SIG-M5 treated with dmso at 0.1 percent for 504 hours (cell line): ENCODE data around the gene CASQ2.

ENCODE experiments used
- DNase-seq: peaks from one replicate; lab custom pipeline; 2025; ENCODE audit not compliant: unreplicated experiment; lab: John Stamatoyannopoulos, UW

Gene CASQ2

GRCh38 chr1:115702959-115703358, 65.6 kb downstream of the CASQ2 start:
- DNase-seq: no peak

GRCh38 chr1:115701090-115701489, 67.4 kb downstream of the CASQ2 start:
- DNase-seq: no peak

GRCh38 chr1:115697619-115698018, 70.9 kb downstream of the CASQ2 start:
- no peak for DNase-seq

- no peak for DNase-seq
Measured at GRCh38 chr1:115694805-115695204, 73.7 kb downstream of the CASQ2 start.

- no peak for DNase-seq
Measured at GRCh38 chr1:115692224-115692623, 76.3 kb downstream of the CASQ2 start.

- no peak for DNase-seq
Measured at GRCh38 chr1:115690972-115691371, 77.5 kb downstream of the CASQ2 start.

- DNase-seq: no peak
Measured at GRCh38 chr1:115687744-115688143, 80.8 kb downstream of the CASQ2 start.

- DNase-seq: no peak
Measured at GRCh38 chr1:115685029-115685705, 83.3 kb downstream of the CASQ2 start.

GRCh38 chr1:115682792-115683191, 85.7 kb downstream of the CASQ2 start:
- no peak for DNase-seq

- DNase-seq: no peak
Measured at GRCh38 chr1:115680730-115681111, 87.8 kb downstream of the CASQ2 start.

GRCh38 chr1:115679141-115679611, 89.3 kb downstream of the CASQ2 start:
- no peak for DNase-seq

- no peak for DNase-seq
Measured at GRCh38 chr1:115678141-115678540, 90.4 kb downstream of the CASQ2 start.

GRCh38 chr1:115677565-115677964, 90.9 kb downstream of the CASQ2 start:
- no peak for DNase-seq

- DNase-seq: no peak
Measured at GRCh38 chr1:115677182-115677555, 91.3 kb downstream of the CASQ2 start.

- no peak for DNase-seq
Measured at GRCh38 chr1:115676498-115677181, 91.9 kb downstream of the CASQ2 start.

GRCh38 chr1:115672224-115673009, 96.1 kb downstream of the CASQ2 start:
- DNase-seq: no peak

- no peak for DNase-seq
Measured at GRCh38 chr1:115671176-115671934, 97.2 kb downstream of the CASQ2 start.

GRCh38 chr1:115670476-115671175, 97.9 kb downstream of the CASQ2 start:
- DNase-seq: no peak

GRCh38 chr1:115669886-115670285, 98.6 kb downstream of the CASQ2 start:
- no peak for DNase-seq

- peak; percentile 26 for DNase-seq
Measured at GRCh38 chr1:115669002-115669673, 99.4 kb downstream of the CASQ2 start.
